Osteoblast (primary cell): ENCODE results near the gene NUDT8. TPM values are rescaled to one million over a fixed set of nuclear protein-coding genes. Genes with fewer than 3 reads are reported as not detected.

ENCODE experiments used
- DNase-seq: peaks from one replicate; pipeline ENCODE4 v3.0.0; 2011; ENCODE audit warnings: low spot score, mixed read lengths; ENCODE audit not compliant: insufficient read length; ENCODE audit errors: missing footprints
- H2AFZ ChIP-seq: 2 replicates; pipeline ENCODE4 v1.6.0; 2011; ENCODE audit warnings: mild to moderate bottlenecking, low read length
- H3K27ac ChIP-seq: 2 replicates; pipeline ENCODE4 v1.5.1; 2011; ENCODE audit warnings: mild to moderate bottlenecking, low read depth, low read length, moderate library complexity
- H3K27me3 ChIP-seq: 2 replicates; pipeline ENCODE4 v1.6.0; 2012; ENCODE audit warnings: mild to moderate bottlenecking, control low read depth, inconsistent platforms, low read length, moderate library complexity; ENCODE audit not compliant: insufficient read depth
- H3K36me3 ChIP-seq: 2 replicates; pipeline ENCODE4 v1.5.1; 2011; ENCODE audit warnings: mild to moderate bottlenecking, low read length, control low read depth, moderate library complexity; ENCODE audit not compliant: insufficient read depth
- H3K4me1 ChIP-seq: 2 replicates; pipeline ENCODE4 v1.5.1; 2011; ENCODE audit warnings: mild to moderate bottlenecking, low read length, control low read depth, moderate library complexity; ENCODE audit not compliant: insufficient read depth
- H3K4me2 ChIP-seq: 2 replicates; pipeline ENCODE4 v1.6.0; 2011; ENCODE audit warnings: mild to moderate bottlenecking, low read length; ENCODE audit not compliant: insufficient read depth
- H3K4me3 ChIP-seq: fragments of 200-600 bp; sonication (generic); 3 replicates; pipeline ENCODE4 v1.5.1; 2012; ENCODE audit warnings: mild to moderate bottlenecking, low read length, inconsistent platforms; ENCODE audit not compliant: insufficient read depth
- H3K79me2 ChIP-seq: 2 replicates; pipeline ENCODE4 v1.6.0; 2012; ENCODE audit warnings: mild to moderate bottlenecking, low read length, control low read depth, inconsistent platforms; ENCODE audit not compliant: insufficient read depth
- H3K9me3 ChIP-seq: 2 replicates; pipeline ENCODE4 v1.5.1; 2011; ENCODE audit warnings: low read depth, low read length, control low read depth
- H4K20me1 ChIP-seq: 2 replicates; pipeline ENCODE4 v1.6.0; 2012; ENCODE audit warnings: mild to moderate bottlenecking, low read length, control low read depth; ENCODE audit not compliant: insufficient read depth
- total RNA-seq: library from RNA; depleted of rRNA; stranded (reverse); fragments of >200 nt; gene quantifications from 2 replicates; pipeline ENCODE4 v1.2.3, GENCODE V29; 2012
- TF ChIP-seq, protein P1 (sequence below): IDR thresholded peaks from 2 replicates; pipeline ENCODE4 v1.5.1; 2011; ENCODE audit warnings: mild to moderate bottlenecking, low read depth, low read length, moderate library complexity; ENCODE audit errors: extremely low read depth

Gene NUDT8
- total RNA-seq, 1 donor, result 4.7 TPM

DNA sequence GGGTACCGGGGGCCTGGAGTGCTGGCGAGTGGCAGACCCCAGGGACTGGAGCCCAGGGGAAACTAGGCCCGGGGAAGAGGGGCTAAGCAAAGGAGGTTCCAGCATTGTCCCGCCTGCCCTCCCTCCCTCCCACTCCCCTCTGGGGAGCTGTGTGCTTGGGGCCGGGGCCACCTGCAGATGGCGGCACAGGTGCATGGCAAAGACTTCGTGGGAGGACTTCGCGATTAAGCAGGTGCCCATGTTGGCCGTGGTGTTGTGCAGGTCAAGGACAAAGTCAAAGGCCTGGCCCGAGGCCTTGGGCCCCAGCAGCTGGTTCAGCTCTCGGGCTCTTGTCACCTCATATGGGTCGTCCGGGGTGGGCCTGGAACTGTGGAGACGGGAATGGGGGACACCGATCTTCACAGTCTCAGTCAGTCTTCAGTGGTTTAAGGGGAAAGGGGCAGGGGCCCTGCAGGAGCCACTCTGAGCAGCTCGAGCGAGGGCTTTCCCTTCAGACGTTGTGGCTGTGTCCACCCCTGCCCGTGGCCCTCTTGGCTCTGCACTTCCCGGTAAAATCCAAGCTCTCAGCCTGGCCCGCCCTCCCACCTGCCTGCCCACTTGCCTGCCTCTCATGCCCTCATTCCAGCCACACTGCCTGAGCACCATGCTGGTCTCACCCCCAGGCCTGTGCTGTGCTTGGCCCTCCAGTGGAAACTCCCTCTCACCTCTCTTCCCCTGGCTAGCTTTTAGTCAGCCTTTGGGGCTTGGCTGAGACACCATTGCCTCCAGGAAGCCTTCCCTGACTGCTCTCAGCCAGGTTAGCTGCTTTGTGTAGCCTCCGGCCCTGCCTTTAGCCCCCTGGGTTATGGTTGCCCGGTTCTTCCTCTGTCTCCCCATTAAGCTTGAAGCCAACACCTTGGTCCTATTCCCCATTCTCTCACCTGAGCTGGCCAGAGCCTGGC lies 16.1 kb upstream of the NUDT8 start:
- Histone ChIP-seq H3K79me2 (no peaks in the 10 kb centered on the region), H3K36me3 (no peaks in the 10 kb centered on the region), H3K4me2 (no peak overlapping the region), H3K4me1 (no peaks in the 10 kb centered on the region), H3K27me3 (no peaks in the 10 kb centered on the region), H2AFZ (no peak overlapping the region), H3K27ac (no peak overlapping the region), H3K9me3 (no peaks in the 10 kb centered on the region), H3K4me3 (no peak overlapping the region), H4K20me1 (no peaks in the 10 kb centered on the region)
- peak; percentile 66 for DNase-seq
- TF ChIP-seq, protein P1, sequence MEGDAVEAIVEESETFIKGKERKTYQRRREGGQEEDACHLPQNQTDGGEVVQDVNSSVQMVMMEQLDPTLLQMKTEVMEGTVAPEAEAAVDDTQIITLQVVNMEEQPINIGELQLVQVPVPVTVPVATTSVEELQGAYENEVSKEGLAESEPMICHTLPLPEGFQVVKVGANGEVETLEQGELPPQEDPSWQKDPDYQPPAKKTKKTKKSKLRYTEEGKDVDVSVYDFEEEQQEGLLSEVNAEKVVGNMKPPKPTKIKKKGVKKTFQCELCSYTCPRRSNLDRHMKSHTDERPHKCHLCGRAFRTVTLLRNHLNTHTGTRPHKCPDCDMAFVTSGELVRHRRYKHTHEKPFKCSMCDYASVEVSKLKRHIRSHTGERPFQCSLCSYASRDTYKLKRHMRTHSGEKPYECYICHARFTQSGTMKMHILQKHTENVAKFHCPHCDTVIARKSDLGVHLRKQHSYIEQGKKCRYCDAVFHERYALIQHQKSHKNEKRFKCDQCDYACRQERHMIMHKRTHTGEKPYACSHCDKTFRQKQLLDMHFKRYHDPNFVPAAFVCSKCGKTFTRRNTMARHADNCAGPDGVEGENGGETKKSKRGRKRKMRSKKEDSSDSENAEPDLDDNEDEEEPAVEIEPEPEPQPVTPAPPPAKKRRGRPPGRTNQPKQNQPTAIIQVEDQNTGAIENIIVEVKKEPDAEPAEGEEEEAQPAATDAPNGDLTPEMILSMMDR, result no peak

DNA sequence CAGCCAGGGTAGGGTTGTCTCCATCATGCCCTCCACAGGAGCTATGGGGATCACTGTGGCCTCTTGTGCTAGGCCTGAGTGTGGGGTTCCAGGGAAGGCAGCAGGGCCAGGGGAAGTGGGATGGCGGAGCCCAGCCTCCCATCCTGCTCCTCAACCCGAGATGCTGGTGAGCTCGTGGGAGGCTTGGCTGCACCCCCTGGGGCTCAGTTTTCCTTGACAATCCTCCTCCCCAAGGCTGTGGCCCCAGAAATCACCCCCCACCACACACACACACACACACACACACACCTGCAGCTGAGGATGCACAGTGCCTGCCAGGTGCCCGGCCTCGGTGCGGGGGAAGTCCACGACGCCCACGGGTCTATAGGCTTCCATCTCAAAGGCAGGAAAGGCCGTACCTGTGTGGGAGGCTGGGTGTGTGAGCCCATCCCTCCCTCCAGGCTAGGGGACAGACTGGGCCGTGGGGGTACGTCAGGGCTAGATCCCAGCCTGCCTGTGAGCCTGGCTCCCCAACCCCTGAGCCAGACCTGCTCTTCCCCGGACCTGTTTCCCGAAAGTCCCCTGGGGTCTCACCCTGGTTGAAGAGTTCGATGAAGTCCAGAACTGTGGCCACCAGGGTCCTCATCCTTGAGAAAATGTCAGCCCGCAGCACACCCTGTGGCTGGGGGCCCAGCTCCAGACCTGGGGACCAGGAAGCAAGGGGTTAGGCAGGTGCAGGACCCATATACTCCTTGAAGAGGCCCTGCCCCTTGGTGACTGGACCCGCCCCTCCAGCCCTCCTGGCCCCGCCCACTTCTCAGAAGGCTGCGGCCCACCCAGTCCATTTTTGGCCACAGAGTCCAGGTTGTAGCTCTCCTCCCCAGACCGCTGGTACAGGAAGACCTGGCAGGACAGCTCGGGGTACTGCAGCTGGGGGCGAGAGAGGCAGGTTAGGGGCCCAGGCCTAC lies 15.0 kb upstream of the NUDT8 start:
- no peaks in the 10 kb centered on the region for H3K4me1 ChIP-seq
- DNase-seq, result peak; percentile 77
- H2AFZ ChIP-seq, result no peak overlapping the region
- no peaks in the 10 kb centered on the region for H3K36me3 ChIP-seq
- no peak overlapping the region for H3K27ac ChIP-seq
- no peaks in the 10 kb centered on the region for H3K27me3 ChIP-seq
- no peak overlapping the region for H3K4me2 ChIP-seq
- no peaks in the 10 kb centered on the region for H3K9me3 ChIP-seq
- TF ChIP-seq, protein P1, result no peak
- no peaks in the 10 kb centered on the region for H3K79me2 ChIP-seq
- no peak overlapping the region for H3K4me3 ChIP-seq
- no peaks in the 10 kb centered on the region for H4K20me1 ChIP-seq

DNA sequence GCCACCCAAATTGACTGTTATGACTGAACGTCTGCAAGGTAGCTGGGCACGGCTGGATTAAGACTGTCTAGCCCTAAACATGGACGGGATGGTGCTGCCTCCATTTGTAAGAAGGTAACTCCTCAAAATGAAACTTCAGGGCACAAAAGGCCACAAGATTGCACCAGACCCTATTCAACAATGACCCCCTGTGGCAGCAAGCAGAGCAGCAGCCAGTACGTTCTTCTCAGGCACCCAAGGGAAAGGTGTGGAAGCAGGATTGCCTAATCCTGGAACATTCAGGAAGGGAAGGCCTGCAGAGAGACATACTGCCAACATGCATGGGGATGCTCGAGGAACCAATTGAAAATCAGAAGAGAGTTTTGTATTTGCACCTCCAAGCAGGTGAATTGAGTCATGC lies 14.3 kb upstream of the NUDT8 start:
- Histone ChIP-seq H3K4me2 (no peak overlapping the region), H4K20me1 (no peaks in the 10 kb centered on the region), H3K4me3 (no peak overlapping the region), H3K79me2 (no peaks in the 10 kb centered on the region), H2AFZ (no peak overlapping the region), H3K27ac (no peak overlapping the region), H3K27me3 (no peaks in the 10 kb centered on the region), H3K36me3 (no peaks in the 10 kb centered on the region), H3K9me3 (no peaks in the 10 kb centered on the region), H3K4me1 (no peaks in the 10 kb centered on the region)
- peak; percentile 69 for DNase-seq
- TF ChIP-seq, protein P1, result peak; percentile 31
